Measurements from ENCODE around the gene MTCH1. TPM values are rescaled to one million over a fixed set of nuclear protein-coding genes. Genes with fewer than 3 reads are reported as not detected.
A peak's percentile ranks its signal among the peaks of the same experiment; 100 is the strongest.
"Not testable (repeated sequence)": the region's sequence is repeated elsewhere in the genome, so short reads cannot be mapped to it uniquely, and the experiment has no call there.

The MTCH1 gene
- total and polyA plus RNA-seq, 7 donors: 141 to 198 (median 163) TPM

DNA sequence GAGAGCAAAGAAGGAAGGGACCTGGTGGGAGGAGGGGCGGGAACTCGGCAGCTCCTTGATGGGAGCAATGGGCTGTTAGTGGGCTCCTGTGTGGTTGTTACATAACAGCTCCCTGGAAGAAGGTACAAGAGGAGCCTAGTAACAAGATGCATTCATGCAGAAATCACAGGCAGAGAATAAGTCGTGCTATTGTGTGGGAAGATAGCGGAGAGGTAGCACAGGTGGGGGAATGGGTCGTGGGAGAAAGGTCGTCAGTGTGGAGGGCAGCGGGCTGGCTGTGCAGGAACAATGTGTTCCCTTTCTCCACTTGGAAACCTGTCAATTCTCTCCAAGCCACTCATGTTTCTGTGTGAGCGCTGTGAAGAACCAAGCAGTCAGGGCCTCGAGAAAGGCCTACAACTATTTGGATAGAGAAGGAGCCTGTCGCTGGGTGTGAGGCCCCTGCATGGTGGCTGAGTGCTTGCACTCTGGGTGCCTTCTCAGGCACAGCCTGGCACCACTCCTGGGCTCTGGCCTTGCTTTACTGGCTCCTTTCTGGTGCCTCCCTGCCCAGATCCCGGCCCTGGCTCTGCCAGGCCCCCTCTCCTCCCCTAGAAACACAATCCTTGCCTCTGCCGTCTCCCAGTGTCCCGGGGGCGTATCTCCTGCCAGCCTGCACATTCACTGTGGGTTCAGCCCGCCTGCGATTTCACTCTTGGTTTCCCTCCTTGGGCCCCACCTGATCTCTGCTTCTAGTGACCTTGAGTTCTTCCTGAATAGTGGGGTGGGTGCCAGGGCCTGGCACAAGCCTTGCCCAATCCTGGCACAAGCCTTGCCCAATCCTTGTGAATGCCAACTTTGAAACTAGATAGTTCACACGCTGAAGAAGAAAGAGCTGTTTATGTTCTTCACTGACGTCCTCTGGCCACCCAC, 12.1 kb upstream of the MTCH1 start:
- Histone ChIP-seq H3K4me3 (no peak overlapping the region), H3K4me1 (peaks cover 0 to 23% (median 8%) of the 10 kb centered on the region in 4 donors), H3K27ac (peak overlapping the region; percentile 78 to 89 (median 79)), H3K27me3 (no peaks in the 10 kb centered on the region), H3K9me3 (no peaks in the 10 kb centered on the region), H3K36me3 (no peaks in the 10 kb centered on the region)
- intact Hi-C loops (cut with DNase I): no loop called here
- peak; percentile 93 for DNase-seq
- WGBS, 2 donors: 54 to 76% methylated on average over 18 of the region's 18 CpGs
- TF ChIP-seq POLR2A (IDR thresholded peaks at IDR 0.05): no peak
- peak in 1 of 4 donors; percentile 41 for TF ChIP-seq POLR2AphosphoS5 (IDR thresholded peaks at IDR 0.05)
- peak in 2 of 4 donors; percentile 54 to 78 for TF ChIP-seq EP300 (IDR thresholded peaks at IDR 0.05)
- TF ChIP-seq, protein P1, sequence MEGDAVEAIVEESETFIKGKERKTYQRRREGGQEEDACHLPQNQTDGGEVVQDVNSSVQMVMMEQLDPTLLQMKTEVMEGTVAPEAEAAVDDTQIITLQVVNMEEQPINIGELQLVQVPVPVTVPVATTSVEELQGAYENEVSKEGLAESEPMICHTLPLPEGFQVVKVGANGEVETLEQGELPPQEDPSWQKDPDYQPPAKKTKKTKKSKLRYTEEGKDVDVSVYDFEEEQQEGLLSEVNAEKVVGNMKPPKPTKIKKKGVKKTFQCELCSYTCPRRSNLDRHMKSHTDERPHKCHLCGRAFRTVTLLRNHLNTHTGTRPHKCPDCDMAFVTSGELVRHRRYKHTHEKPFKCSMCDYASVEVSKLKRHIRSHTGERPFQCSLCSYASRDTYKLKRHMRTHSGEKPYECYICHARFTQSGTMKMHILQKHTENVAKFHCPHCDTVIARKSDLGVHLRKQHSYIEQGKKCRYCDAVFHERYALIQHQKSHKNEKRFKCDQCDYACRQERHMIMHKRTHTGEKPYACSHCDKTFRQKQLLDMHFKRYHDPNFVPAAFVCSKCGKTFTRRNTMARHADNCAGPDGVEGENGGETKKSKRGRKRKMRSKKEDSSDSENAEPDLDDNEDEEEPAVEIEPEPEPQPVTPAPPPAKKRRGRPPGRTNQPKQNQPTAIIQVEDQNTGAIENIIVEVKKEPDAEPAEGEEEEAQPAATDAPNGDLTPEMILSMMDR (IDR thresholded peaks at IDR 0.05): no peak

DNA sequence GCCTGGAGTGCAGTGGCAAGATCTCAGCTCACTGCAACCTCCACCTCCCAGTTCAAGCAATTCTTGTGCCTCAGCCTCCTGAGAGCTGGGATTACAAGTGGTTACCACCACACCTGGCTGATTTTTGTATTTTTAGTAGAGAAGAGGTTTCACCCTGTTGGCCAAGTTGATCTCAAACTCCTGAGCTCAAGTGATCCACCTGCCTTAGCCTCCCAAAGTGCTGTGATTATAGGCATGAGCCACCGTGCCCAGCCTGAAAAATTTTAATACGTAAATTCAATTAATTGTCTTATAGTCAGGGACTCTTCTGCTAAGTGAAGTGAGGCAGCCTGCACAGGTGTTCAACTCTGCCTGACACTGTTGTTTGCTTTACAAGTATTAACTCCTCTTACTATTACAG, 4.4 kb upstream of the MTCH1 start:
- H3K27ac ChIP-seq; H3K27me3 ChIP-seq; H3K36me3 ChIP-seq; H3K4me3 ChIP-seq; DNase-seq; H3K9me3 ChIP-seq; intact Hi-C loops (cut with DNase I): not testable (repeated sequence)
- 80 to 86% methylated on average over 2 of the region's 2 CpGs for WGBS, 2 donors
- peaks cover 0 to 14% (median 13%) of the 10 kb centered on the region in 4 donors for H3K4me1 ChIP-seq

DNA sequence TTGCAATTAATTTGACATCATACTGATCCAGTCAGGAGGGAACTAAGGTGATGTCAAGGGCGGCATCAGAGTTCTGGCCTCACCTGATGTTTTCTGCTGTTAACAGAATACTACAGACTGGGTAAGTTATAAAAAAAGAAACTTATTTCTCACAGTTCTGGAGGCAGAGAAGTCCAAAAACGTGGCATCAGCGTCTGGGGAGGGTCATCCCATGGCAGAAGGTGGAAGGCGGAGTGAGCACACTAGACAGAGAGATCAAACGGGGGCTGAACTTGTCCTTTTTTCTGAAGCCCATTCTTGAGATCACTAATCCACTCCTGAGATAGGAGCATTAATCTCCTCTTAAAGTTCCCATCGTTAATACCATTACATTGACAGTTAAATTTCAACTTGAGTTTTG, 3.3 kb upstream of the MTCH1 start:
- H3K4me3 ChIP-seq: no peak overlapping the region
- no peak overlapping the region for H3K27ac ChIP-seq
- no peak for TF ChIP-seq POLR2AphosphoS5 (IDR thresholded peaks at IDR 0.05)
- TF ChIP-seq POLR2A (IDR thresholded peaks at IDR 0.05): no peak
- no peak for TF ChIP-seq EP300 (IDR thresholded peaks at IDR 0.05)
- TF ChIP-seq, protein P1 (IDR thresholded peaks at IDR 0.05): no peak
- no peak for DNase-seq
- H3K27me3 ChIP-seq: no peaks in the 10 kb centered on the region
- WGBS, 2 donors: 87 to 91% methylated on average over 6 of the region's 6 CpGs
- no peaks in the 10 kb centered on the region for H3K36me3 ChIP-seq
- H3K4me1 ChIP-seq: peaks cover 0 to 23% (median 19%) of the 10 kb centered on the region in 4 donors
- intact Hi-C loops (cut with DNase I): no loop called here
- no peaks in the 10 kb centered on the region for H3K9me3 ChIP-seq

DNA sequence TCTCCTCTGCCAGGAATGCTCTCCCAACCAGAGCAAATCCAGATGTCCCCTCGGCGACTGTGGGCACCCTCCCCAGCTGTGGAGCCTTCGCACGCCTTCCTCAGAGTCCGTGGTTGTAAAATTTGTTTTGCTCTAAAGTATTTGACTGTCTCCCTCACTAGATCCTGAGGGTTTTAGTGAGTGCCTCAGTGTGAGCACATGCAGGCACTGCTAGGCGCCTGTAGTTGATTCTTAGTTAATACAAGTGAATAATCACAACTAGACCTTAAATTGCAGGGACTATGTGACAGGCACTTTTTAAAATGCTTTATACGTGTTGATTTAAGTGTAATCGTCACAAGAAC, 680 bp upstream of the MTCH1 start:
- no peaks in the 10 kb centered on the region for H3K27me3 ChIP-seq
- no peaks in the 10 kb centered on the region for H3K9me3 ChIP-seq
- H3K27ac ChIP-seq: peak overlapping the region; percentile 95 to 99 (median 98)
- peaks cover 0 to 49% (median 44%) of the 10 kb centered on the region in 4 donors for H3K4me1 ChIP-seq
- H3K4me3 ChIP-seq: peak overlapping the region; percentile 76 to 100 (median 94)
- no peak for DNase-seq
- TF ChIP-seq, protein P1 (IDR thresholded peaks at IDR 0.05): no peak
- TF ChIP-seq POLR2A (IDR thresholded peaks at IDR 0.05): no peak
- TF ChIP-seq POLR2AphosphoS5 (IDR thresholded peaks at IDR 0.05): no peak
- TF ChIP-seq EP300 (IDR thresholded peaks at IDR 0.05): no peak
- intact Hi-C loops (cut with DNase I): loop anchor here (2.0 kb wide), 1 partner anchor 184 kb away; the partner anchor contains the start of gene PIM1
- H3K36me3 ChIP-seq: no peaks in the 10 kb centered on the region
- 1 to 5% methylated on average over 8 of the region's 8 CpGs for WGBS, 2 donors

DNA sequence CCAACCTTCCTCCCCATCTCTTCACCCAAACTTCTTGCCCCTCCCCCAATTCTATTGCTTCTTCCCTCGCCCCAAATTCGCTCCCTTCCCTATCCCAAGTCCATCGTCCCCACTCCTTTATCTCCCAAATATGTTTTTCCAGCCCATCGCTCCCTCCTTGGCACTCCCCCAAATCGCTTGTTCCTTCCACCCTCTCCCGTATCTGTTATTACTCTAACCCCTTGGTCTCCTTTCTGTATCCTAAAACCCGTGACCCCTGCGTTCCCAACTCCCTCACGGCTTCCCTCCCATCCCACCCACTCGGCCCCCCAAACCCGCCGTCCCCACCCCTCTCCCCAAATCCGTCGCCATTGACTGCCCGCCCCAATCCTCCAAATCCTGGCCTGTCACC, 584 bp downstream of the MTCH1 start:
- Histone ChIP-seq H3K4me1 (peaks cover 0 to 62% (median 57%) of the 10 kb centered on the region in 4 donors), H3K36me3 (no peaks in the 10 kb centered on the region), H3K27ac (peak overlapping the region; percentile 95 to 99 (median 98)), H3K4me3 (peak overlapping the region; percentile 76 to 100 (median 94)), H3K9me3 (no peaks in the 10 kb centered on the region), H3K27me3 (no peaks in the 10 kb centered on the region)
- DNase-seq: no peak
- 0 to 1% methylated on average over 15 of the region's 15 CpGs for WGBS, 2 donors
- no peak for TF ChIP-seq POLR2AphosphoS5 (IDR thresholded peaks at IDR 0.05)
- TF ChIP-seq EP300 (IDR thresholded peaks at IDR 0.05): no peak
- TF ChIP-seq, protein P1 (IDR thresholded peaks at IDR 0.05): no peak
- no peak for TF ChIP-seq POLR2A (IDR thresholded peaks at IDR 0.05)
- intact Hi-C loops (cut with DNase I): no loop called here

Measured in sigmoid colon (tissue), 7 donors.